Sigmoid colon (tissue), 4 donors: Measurements from ENCODE around the gene GABRB3.

Source experiments
- EP300 ChIP-seq, 4 donors: sonication (generic); formaldehyde crosslinking; IDR thresholded peaks; one replicate each; pipeline ENCODE4 v1.6.1; 2017; ENCODE audit warnings: antibody characterized with exemption in 4 of 4
- POLR2A ChIP-seq, 2 donors: fragments of 450-650 bp; IDR thresholded peaks; one replicate each; pipeline ENCODE4 v1.6.1; 2016; ENCODE audit warnings: antibody characterized with exemption in 2 of 2, mild to moderate bottlenecking in 2 of 2, moderate library complexity in 2 of 2
- POLR2AphosphoS5 ChIP-seq, 4 donors: sonication (generic); formaldehyde crosslinking; IDR thresholded peaks; one replicate each; pipeline ENCODE4 v1.6.1; 2017; ENCODE audit warnings: antibody characterized with exemption in 4 of 4
- TF ChIP-seq, protein P1 (sequence below), 4 experiments: fragments of 450-650 bp in 3 of 4; fragments of 200-600 bp in 1 of 4; IDR thresholded peaks; one replicate each; pipeline ENCODE4 v1.5.1; 2016 to 2019; ENCODE audit warnings: antibody characterized with exemption in 4 of 4, mild to moderate bottlenecking in 3 of 4, moderate library complexity in 2 of 4

GRCh38 chr15:26759986-26760385 lies 12.9 kb downstream of the GABRB3 start:
- TF ChIP-seq, protein P1, sequence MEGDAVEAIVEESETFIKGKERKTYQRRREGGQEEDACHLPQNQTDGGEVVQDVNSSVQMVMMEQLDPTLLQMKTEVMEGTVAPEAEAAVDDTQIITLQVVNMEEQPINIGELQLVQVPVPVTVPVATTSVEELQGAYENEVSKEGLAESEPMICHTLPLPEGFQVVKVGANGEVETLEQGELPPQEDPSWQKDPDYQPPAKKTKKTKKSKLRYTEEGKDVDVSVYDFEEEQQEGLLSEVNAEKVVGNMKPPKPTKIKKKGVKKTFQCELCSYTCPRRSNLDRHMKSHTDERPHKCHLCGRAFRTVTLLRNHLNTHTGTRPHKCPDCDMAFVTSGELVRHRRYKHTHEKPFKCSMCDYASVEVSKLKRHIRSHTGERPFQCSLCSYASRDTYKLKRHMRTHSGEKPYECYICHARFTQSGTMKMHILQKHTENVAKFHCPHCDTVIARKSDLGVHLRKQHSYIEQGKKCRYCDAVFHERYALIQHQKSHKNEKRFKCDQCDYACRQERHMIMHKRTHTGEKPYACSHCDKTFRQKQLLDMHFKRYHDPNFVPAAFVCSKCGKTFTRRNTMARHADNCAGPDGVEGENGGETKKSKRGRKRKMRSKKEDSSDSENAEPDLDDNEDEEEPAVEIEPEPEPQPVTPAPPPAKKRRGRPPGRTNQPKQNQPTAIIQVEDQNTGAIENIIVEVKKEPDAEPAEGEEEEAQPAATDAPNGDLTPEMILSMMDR (IDR thresholded peaks at IDR 0.05) = no peak
- no peak for TF ChIP-seq POLR2A (IDR thresholded peaks at IDR 0.05)
- no peak for TF ChIP-seq POLR2AphosphoS5 (IDR thresholded peaks at IDR 0.05)
- no peak for TF ChIP-seq EP300 (IDR thresholded peaks at IDR 0.05)
